ENCODE measurements around the gene KRT222.

Gene KRT222

GRCh38 chr17:40615068-40615840 lies 49.7 kb downstream of the KRT222 start:
- DNase-seq (ENCODE audit: low read depth) = peak; percentile 13

GRCh38 chr17:40614431-40615067 lies 50.4 kb downstream of the KRT222 start:
- no peak for DNase-seq (ENCODE audit: low read depth)

DNA sequence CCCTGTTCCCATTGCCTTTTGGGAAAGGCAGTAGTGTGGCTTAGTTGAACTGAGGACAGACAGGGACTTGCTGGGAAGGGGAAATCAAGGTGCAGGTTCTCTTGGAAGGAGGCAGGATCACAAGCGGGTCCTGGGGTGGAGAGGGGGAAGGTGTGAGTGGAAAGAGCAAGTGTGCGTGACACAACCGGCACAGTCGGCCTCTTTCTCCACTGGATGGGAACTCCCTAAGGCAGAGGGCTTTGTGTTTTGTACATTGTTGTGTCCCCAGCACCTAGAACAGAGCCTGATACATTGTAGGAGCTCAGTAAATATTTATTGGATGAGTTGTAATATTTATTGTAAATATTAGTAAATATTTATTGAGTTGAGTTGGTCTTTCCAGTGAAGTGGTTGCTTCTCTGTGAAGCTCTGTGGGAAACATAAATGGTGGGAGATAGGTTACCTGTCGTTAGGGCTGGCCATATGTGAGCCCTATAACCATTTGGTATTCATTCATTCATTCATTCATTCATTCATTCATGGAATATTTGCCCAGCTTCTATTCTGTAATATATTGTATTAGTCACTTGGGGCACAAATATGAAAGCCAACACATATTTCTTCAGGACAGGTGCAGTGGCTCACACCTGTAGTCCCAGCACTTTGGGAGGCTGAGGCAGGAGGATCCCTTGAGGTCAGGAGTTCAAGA lies 51.4 kb downstream of the KRT222 start:
- DNase-seq (ENCODE audit: low read depth) = no peak

GRCh38 chr17:40612599-40613244 lies 52.3 kb downstream of the KRT222 start:
- no peak for DNase-seq (ENCODE audit: low read depth)

GRCh38 chr17:40611840-40612474 lies 53.0 kb downstream of the KRT222 start:
- DNase-seq (ENCODE audit: low read depth) = no peak

- DNase-seq (ENCODE audit: low read depth) = no peak
Observed at GRCh38 chr17:40610359-40610758, 54.6 kb downstream of the KRT222 start.

GRCh38 chr17:40608061-40608581 lies 56.9 kb downstream of the KRT222 start:
- no peak for DNase-seq (ENCODE audit: low read depth)

GRCh38 chr17:40607641-40608040 lies 57.3 kb downstream of the KRT222 start:
- DNase-seq (ENCODE audit: low read depth) = no peak

- DNase-seq (ENCODE audit: low read depth) = no peak
Observed at GRCh38 chr17:40606548-40607353, 58.2 kb downstream of the KRT222 start.

- DNase-seq (ENCODE audit: low read depth) = no peak
Observed at GRCh38 chr17:40605306-40605705, 59.7 kb downstream of the KRT222 start.
